NCI-H345 (cell line): Measurements from ENCODE around the gene PTTG2.
"Not testable (repeated sequence)": the region's sequence is repeated elsewhere in the genome, so short reads cannot be mapped to it uniquely, and the experiment has no call there.

Source experiments
- DNase-seq: peaks from one replicate; lab custom pipeline; 2025; lab: John Stamatoyannopoulos, UW

Gene PTTG2

DNA sequence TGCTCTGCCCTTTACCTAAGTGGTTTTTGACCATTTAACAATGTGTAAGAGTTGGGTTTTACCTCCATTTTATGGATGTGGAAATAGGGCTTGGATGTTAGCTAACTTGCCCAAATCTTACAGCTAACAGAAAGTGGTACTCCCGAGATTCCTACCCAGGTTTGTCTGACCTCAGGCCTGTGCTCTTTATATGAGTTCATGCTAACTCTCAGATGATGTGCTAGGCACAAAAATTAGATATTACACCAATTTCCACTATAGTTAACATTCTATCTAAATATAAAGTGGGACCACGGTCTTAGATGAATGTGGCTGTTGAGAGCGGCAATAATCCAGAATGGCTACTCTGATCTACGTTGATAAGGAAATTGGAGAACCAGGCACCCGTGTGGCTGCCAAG lies at the start of gene PTTG2:
PTTG2 (plus strand) TSS at position 301 of the 400 bp plus-strand sequence; CDS start at position 338, 37 bp downstream.
- no peak for DNase-seq

DNA sequence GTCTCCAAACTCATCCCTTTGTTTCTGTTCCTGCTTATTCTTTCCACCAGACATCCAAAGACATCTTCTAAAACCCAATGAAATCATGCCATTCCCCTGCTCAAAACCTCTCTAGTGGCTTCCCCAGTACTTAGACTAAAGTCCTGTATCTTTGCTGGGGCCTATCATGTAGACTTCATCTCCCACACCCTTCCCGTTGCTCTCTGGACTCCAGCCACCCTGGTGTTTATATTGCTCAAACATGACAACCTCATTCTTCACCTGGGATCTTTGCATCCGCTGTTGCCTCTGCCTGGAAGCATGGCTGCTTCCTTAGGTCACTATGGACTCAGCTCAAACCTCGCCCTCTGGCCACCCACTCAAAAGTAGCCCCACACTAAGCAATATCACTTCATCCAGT lies 45.7 kb upstream of the PTTG2 start:
- DNase-seq: no peak

DNA sequence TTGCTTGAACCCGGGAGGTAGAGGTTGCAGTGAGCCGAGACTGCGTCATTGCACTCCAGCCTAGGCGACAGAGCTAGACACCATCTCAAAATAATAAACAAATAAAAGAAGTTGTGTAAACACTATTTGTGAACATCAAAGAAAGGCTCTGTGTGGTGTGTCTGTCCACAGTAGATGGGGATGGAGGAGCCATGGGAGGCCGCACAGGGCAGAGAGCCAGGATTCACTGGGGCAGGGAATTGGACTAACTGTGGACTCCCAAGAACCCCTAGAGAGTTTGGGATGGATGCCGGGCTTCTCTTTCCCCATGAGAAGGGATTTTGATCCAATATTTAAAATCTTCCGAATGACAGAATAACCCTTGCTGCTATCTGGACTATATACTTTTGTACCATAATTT lies 42.8 kb upstream of the PTTG2 start:
- DNase-seq: no peak

DNA sequence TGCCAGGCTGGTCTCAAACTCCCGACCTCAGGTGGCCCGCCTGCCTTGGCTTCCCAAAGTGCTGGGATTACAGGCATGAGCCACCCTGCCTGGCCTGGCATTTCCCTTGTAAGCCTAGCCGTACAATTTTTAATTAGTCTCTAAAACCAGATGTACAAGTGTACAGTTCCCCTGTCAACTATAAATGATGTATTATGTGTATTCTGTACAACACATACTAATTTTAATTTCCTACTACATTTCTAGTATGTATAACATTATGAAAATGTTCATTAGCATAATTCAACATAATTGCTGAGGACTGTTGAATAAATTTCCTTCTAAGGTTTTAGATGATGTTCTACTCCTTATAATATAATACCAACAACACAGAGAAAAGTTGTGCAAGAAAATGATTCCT lies 41.5 kb upstream of the PTTG2 start:
- no peak for DNase-seq

DNA sequence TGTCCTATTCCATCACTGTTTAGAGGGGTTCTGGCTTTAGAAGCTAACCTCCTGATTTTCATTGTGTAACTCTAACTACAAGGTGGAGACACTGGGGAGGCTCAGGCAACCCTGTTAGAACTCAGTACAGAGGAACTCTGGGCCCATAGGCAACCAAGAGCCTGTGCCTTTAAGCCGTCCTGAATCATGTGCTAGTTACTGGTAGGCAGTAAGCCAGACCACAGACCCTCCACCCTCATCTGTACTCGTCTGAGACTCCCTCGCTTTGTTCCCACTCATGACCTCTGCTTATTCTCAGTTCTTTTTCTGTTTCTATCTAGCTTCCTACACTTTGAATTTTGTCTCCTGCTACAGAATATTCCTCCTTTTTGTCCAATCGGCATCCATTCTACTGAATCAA lies 37.9 kb upstream of the PTTG2 start:
- no peak for DNase-seq

DNA sequence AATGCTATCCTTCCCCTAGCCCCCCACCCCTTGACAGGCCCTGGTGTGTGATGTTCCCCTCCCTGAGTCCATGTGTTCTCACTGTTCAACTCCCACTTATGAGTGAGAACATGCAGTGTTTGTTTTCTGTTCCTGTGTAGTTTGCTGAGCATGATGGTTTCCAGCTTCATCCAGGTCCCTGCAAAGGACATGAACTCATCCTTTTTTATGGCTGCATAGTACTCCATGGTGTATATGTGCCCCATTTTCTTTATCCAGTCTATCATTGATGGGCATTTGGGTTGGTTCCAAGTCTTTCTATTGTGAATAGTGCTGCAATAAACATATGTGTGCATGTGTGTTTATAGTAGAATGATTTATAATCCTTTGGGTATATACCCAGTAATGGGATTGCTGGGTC lies 37.1 kb upstream of the PTTG2 start:
- not testable (repeated sequence) for DNase-seq

DNA sequence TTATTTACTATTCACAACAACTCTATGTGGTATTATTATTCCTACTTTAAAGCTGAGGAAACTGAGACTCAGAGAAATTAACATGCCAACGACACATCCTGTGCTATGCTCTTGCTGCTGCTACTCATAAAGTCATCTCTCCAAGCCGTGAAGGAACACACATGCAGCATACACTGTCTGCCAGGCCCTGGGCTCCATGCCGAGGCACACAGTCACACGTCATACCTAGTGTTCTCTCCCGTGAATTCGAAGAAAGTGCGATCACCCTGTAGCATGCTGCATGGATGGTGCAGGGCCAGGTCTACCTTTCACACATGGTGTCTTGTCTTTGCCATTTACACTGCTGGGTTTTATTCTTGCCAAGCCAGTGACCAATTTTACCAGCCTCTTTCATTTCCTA lies 35.3 kb upstream of the PTTG2 start:
- no peak for DNase-seq

DNA sequence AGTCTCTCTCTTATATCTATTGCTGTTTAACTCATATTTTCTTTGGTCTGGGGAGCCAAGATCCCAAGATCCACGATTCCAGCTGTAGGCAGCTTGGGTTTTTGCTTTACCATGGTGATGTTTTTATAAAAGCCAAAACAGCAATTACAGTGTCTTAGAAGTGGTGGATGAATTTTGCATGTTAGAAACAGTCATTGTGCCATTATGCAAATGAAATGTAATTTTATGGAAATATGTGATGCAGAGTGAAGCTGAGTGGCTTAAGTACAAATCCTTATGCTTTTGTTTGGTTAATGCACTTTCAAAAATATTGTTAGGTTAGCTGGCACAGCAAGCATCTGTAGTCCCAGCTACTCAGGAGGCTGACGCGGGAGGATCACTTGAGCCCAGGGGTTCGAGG lies 32.8 kb upstream of the PTTG2 start:
- no peak for DNase-seq

DNA sequence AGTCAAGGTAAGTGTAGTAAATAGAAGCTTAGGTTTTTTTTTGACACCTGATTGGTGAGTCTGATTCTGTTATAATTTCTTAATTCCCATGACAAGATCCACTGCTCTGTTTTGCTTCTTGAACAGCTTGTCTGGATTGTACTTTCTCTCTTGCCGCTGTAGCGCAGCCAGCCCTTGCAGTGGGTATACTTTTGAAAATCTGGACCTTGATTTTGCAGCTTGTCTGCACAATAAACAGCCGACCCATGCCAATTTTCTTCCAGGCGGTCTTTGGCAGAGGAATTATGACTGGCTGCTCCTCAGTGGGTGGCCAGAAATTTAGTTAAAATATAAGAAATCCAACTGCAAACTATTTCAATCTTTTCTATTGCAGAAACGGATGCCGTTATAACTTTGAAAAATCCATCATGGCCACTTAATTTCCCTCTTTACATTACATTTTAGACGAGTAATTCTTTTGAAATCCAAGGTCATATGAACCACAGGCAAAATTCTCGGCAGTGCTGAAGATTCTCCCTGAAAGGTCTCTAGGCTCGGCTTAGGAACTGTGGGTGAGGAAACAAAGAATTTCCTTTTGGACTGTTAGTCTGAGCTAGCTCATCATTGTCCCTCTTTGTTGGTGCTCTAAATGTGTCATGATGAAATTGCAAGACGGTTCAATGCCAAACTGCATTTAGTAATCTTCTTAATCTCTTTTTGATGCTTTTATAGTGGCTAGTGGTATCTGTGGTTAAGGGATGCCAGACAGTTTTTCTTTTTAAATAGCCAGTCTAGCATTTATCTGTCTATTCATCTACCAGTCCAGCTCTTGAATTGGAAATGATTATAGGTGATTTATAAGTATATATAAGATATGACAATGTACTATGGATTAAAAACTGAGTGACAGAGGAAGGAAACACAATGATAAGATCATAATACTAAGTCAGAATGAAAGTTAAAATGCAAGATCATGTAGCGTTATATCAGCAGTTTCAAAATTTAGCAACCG lies 31.5 kb upstream of the PTTG2 start:
- no peak for DNase-seq

DNA sequence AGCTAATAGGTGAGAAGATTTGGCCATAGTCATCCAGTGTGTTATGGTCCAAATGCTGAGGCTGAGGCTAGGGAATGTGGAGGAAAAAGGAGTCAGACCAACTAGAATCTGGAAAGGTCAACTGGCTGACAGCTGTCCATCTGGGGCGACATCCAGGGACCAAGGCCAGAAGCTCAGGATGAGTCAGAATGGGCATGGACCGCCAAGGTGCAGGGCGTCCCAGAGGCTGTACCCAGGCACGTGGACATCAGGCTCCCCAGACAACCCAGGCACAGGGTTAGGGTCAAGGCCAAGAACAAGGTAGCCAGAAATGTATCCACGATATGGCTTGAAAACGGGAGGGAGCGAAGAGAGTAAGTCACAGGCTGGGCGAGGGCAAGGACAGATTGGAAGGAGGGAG lies 26.1 kb upstream of the PTTG2 start:
- DNase-seq: no peak

DNA sequence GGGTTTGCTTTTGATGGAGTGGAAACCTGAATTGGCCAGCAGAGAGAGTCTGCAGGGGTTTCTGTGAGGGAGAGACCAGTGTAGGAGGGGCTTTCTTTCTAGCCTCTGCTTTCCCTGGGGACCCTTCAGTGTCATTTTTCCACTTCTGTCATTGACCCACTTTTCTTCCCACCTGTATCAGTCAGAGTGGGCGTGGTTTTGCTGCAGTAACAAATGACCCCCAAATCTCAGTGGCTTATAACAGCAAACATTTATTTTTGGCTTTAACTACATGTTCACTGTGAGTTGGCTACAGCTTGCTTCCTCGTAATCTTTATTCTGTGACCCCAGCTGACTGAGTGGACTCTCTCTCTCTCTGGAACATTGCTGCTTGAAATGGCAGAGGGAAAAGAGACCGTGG lies 25.6 kb upstream of the PTTG2 start:
- DNase-seq: no peak

DNA sequence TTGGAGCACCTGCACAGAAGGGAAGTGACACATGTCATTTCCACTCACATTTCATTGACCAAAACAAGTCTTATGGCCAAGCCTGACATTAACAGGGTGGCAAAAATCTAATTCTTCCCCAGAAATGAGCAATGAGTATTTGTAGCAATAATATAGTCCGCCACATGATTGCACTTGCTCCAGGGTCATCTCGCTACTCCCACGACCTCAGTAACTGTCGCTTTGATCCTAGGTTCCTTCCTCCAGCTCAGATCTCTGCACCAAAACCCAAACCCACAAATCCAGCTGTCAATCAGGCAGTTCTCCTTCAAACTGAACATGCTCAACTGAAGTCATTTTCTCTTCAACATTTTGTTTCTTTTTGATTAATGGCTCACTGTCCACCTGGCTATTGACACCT lies 25.2 kb upstream of the PTTG2 start:
- DNase-seq: no peak

DNA sequence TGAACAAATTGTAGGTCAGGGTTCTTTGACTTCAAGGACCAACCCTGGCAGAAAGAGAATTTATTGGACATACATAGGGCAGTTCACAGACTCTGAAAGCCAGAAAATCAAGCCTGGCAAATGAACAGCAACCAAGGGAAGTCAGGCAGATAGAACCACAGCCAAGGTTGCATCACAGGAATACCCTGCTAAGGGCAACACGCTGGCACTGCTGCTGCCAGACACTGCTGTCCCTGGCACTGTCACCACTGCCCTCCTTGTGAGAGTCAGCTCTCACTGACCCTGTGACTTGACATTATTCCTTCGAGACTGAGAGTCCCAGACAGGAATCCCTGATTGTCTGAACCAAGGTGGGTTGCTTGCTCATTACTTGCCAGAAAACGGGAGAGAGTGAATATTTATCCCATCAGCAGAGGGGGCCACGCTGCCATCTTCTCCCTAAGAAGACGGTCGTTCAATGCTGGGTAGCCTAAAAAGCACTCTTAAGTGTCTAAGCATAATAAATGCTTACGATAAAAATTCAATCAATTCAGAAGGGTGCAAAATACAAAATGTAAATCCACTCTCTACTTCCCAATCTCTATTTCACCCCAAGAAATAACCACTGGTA lies 23.2 kb upstream of the PTTG2 start:
- no peak for DNase-seq

DNA sequence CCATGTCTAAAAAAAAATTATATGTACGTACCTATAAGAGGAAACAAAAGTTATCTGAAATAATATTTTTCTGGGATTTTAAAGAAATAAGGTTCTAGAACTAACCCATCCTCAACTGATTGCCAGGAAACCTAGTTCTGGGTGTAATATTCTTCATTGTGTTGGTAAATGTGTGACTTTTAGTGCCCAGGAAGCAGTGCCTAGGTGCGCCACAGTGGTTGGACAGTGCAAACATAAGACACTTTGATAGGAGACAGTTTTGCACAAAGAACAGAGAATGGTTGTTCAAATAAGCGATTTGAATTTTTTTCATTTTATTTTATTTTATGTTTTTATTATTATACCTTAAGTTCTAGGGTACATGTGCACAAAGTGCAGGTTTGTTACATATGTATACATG lies 22.0 kb upstream of the PTTG2 start:
- DNase-seq: no peak

DNA sequence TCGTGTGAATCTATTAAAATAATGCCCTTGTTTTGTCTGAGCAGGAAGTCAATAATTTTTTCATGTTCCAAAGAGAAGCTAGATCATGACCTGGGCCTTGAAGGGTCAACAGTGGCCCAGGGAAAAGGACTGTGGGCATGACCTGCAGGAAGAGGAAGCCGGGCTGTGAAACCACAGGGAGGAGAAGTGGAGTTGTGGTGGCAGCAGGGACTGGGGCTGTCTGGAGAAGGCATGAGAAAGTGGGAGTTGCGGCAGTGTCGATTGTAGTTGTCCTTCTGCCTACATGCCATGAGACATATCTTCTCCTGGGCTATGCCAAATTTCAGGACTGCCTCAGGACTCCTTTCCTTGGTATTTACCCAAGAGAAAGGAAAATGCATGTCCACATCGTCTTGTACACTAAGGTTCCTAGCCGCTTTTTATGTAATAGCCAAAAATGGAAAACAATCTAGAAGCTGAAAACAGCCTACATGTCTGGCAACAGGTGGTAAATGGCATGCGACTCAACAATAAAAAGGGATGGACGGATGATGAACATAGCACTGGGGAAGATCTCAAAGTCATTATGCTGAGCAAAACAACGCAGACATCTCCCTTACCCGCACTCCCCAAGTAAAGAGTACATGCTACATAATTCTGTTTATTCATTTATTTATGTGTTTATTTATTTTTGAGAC lies 13.6 kb upstream of the PTTG2 start:
- no peak for DNase-seq

DNA sequence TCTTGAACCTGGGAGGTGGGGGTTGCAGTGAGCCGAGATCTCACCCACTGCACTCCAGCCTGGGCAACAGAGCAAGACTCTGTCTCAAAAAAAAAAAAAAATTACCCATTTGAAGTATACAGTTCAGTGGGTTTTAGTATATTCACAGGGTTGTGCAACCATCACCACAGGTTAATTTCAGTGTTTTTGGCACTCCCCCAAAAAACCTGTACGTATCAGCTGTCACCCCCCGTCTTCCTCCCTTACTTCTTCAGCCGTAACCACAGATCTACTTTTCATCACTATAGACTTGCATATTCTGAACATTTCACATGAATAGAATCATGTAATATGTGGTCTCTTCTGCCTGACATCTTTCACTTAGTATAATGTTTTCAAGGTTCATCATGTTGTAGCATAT lies 11.7 kb upstream of the PTTG2 start:
- no peak for DNase-seq

DNA sequence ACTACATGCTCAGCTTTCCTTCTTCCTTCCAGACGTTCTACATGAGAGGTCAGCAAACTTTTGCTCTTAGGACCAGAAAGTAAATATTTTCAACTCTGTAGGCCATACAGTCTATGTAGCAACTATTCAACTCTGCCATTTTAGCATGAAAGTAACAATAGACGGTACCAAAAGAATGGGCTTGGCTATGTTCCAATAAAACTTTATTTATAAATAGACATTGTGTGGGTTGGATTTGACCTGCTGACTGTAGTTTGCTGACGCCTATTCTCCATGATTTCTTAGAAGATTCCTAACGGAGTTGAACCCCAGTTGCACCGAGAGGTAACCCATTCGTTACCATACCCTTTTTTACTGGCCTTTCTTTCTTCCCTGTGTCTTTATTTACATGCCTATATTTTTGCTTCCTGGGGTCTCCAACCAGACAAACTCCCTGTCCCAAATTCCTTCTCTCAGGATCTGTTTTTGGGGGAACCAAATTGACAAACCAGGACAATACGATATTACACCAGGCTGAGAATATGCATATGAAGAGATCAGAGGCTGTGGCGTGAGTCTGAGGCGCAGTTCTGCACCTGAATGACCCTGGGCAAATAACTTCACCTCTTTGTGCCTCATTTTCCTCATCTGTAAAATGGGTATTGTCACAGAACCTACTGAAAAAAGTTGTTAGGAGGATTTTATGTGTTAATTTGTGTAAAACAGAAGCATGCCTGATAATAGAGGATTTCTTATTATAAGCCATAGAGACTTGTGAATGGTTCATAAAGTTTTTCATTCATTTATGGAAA lies 10.4 kb upstream of the PTTG2 start:
- no peak for DNase-seq

DNA sequence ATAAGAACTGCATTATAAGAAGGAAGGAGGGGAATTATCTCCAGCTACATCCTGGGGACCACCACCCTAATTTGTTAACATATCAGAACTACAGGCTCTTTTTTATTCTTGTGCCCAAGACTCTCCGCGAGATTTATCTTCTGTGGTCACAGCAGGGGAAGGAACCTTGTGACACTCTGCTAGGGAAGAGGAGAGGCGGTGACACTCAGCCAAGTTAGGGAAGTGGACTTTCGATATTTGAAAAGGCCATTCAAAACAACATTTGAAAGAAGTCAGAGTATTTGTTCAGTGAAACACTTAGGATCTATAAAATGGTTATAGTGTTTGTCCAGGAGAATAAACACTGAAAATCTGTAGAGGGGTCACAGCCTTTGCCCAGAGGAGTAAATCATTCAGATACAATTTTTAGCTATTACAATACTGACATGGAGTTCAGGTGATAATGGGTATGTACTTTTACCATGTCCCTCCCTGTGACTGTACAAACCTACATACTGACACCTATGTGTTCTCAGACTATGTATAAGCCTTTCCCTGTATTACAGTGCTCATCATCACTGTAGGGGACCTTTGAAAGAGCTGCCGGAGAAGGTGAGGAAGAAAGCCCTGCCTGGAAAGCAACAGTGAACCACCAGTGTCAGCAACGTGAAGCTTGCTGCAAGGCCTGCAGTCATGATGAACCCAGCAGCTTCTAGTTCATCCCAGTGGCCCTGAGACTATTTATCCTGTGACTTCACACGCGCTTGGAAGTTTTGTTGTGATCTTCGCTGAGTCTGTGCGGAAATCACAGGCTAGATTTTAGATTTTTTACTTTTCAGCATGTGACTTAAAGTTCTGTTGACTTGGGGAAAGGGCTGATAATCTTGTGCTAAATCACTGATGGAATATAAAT lies 8.5 kb upstream of the PTTG2 start:
- DNase-seq: no peak

DNA sequence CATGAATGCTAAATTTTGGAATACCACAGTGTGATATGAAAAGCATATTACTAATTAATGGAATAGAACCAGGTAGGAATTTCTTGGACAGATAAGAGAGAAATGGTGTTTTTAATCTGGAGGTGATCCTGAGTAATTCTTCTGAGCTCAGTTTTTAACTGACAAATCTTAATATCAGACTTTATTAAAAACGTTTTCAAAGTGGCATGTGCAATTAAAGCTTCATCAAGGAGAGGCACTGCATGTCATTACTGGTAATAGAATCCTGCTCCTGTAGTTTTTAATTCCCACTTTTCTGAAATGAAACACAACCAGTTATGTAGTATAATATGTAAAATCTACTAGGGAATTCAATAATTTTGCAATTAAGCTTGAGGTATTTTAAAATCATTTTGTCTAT lies 7.0 kb upstream of the PTTG2 start:
- DNase-seq: no peak

DNA sequence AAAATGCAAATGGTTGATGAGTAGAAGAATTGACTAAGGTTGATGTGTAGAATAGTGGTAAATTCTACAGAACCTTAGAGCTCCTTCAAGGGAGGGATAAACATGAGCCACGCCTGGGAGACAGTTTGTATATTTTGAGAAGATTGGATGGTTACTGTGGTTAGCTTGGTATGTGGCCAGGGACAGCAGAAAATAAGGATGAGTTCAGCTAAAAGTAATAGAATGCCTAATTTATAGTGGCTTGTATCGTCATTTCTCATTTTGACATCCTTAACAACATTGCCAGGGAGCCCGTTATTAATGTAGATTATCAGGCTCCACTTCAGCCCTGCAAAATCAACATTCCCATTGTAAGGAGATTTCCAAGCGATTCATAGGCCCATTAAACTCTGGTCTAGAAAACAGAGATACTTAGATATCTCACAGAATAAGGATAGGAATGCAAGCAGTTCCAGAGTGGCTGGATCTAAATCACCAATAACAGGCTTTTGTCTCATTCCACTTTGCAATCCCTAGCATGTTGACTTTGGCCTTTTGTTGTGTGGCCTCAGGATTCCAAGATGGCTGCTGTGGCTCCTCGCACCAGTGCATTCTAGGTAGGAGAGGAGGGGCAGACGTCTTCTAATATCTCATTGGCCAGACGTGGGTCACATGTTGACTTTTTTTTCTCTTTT lies 6.4 kb upstream of the PTTG2 start:
- DNase-seq: no peak

DNA sequence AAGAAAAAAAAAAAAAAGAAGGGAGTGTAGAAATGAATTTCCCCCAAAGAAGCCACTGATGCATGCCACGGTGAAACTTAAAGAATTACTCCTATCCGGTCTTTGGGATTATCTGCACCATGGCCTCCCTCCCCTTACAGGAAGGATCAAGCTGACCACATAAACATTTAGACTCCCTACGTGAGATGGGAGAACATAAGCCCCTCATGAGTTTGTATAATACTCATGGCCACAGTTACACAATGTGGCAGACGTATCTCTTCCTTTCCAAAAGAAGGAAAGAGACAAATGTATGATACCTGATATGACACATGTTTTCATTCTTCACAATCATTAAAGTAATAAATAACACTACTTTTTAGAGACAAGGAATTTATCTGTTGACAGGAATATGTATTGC lies 3.3 kb upstream of the PTTG2 start:
- no peak for DNase-seq
